Retinal pigment epithelial cell (primary cell): Measurements from ENCODE around the gene APBA2.

Experiments used
- DNase-seq: peaks from one replicate; pipeline ENCODE4 v3.0.0-alpha.2; 2010; ENCODE audit warnings: low read depth
- H3K4me3 ChIP-seq: 2 replicates; pipeline ENCODE4 v1.5.1; 2011; ENCODE audit warnings: mild to moderate bottlenecking, low read length, control low read depth, moderate library complexity
- TF ChIP-seq, protein P1 (sequence below): conservative IDR thresholded peaks from 2 replicates; pipeline ENCODE4 v1.5.1; 2011; ENCODE audit warnings: low read depth, low read length, control low read depth, inconsistent platforms

The APBA2 gene

DNA sequence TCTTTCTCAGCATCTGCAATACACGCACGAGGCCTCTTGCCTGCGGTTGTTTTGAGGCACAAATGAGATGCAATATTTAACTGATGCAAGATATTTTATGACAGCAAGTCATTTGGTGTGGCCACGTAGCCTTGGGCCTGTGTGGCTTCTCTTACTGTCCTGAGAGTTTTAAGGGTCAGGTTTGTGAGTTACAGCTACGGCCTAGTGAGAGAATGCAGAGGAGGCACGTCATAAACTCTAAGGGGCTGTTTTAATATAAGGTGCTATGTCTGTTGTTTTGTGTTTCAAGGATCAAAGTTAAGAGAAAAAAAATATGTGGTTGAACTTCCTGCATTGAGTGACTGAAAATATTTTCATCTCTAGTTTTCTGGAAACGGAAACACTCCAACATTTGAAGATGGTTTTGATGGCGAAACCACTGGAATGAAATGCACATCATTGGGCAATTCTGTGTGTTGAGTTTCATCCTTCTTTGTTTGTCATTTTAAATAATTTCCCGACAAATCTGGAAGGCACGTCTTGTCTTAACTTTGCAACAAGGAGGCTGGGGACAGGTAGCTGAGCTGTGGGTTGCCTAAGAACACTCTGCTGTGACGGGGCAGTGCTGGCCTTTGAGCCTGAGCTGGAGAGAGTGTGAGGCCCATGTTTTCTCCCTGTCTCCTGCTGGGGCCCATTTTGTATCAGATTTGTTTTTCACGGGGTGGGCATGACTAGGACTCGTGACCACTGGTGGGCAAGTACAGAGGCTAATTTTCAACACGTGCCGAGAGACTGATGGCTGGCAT is 5.1 kb downstream of the APBA2 start:
- TF ChIP-seq, protein P1, sequence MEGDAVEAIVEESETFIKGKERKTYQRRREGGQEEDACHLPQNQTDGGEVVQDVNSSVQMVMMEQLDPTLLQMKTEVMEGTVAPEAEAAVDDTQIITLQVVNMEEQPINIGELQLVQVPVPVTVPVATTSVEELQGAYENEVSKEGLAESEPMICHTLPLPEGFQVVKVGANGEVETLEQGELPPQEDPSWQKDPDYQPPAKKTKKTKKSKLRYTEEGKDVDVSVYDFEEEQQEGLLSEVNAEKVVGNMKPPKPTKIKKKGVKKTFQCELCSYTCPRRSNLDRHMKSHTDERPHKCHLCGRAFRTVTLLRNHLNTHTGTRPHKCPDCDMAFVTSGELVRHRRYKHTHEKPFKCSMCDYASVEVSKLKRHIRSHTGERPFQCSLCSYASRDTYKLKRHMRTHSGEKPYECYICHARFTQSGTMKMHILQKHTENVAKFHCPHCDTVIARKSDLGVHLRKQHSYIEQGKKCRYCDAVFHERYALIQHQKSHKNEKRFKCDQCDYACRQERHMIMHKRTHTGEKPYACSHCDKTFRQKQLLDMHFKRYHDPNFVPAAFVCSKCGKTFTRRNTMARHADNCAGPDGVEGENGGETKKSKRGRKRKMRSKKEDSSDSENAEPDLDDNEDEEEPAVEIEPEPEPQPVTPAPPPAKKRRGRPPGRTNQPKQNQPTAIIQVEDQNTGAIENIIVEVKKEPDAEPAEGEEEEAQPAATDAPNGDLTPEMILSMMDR: no peak
- no peak for DNase-seq
- H3K4me3 ChIP-seq: no peak overlapping the region

DNA sequence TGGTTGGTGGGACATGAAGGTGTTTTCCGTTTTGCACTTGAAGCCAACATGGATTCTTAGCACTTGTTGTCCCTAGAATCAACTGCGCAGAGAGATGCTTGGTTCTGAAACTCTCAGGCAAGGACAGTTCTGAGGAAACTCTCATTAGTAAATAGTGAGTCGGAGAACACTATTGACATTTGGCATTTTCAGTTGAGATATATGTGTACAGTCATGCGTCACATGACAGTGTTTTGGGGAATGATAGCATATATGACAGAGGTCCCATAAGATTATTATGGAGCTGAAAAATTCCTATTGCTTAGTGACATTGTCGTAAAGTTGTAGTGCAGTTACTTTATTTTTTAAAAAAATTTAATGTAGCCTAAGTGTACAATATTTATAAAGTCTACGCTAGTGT is 5.8 kb downstream of the APBA2 start:
- no peak for DNase-seq
- H3K4me3 ChIP-seq: no peak overlapping the region
- TF ChIP-seq, protein P1: no peak

DNA sequence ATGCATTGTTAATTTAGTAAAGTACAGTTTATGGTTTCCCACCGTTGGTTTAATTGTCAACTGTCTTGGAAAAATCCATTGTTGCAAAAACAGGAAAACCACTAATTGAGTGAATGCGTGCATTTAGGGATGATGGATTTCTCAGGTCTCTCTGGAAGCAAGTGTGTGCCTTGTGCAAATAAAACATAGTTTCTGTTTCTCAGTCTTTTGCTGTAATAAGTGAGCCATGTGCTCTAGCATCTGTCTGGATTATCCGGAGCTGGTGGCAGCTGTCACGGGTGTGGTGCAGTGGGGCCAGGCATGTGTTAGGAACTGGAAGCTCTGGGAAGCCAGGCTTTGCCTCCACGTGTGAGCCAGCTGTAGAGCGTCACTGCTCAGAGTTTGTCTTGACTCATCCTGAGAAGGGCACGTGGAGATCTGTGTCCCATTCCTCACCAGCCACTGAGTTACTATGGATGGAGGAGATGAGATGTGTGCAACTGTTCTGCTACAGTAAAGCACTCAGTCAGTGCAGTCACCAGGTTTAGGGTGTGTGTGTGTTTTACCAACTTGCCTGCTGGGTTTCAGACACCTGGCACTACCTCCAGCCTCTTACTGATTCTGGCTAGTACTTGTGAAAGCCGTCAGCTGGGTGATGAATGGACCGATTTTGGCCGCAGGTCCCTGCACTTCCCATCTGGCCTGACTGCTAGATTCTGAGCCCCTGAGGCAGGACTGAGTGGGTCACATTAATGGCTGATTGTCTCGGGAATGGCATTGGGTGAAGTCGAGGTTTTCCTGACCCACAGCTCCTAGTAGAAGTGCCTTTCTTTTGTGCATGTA is 7.2 kb downstream of the APBA2 start:
- no peak overlapping the region for H3K4me3 ChIP-seq
- TF ChIP-seq, protein P1: no peak
- DNase-seq: no peak

DNA sequence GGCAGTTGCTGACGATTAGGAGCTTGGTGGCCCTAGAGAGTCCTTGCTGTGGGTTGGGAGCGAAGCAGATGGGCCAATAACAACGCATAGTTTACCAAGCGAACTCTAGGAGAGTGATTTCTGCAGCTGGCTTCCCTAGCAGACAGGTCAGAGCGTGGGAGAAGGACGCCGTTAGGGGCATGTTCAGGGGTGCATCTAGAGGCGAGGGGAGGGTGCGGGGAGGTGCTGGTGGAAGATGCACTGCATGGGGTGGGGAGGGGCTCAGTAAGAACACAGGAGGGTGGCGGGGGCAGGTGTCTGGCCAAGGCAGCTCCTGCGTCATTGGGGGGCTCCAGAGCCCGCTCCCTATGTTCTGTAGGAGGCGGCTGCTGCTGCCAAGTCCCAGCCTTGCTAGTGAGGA is 8.9 kb downstream of the APBA2 start:
- TF ChIP-seq, protein P1: no peak
- no peak overlapping the region for H3K4me3 ChIP-seq
- no peak for DNase-seq

DNA sequence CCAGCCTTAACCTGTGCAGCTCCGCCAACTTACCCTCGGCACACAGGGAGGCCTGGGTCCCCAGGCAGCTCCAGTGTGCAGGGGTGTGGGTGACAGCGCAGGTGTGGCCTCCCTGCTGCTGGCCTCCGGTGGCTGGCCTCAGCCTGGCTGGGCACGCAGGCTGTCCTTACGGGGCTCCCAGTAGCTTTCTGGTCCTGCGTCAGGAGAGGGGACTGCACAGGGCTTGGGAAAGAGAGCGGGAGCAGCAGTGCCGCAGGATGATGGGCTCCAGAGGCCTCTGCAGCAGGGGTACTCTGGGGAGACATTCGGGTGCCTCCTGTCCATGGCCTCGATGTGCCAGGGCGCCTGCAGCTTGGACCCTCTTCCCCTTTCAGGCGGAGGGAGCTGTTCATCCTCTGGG is 9.4 kb downstream of the APBA2 start:
- no peak for DNase-seq
- no peak overlapping the region for H3K4me3 ChIP-seq
- TF ChIP-seq, protein P1: no peak

DNA sequence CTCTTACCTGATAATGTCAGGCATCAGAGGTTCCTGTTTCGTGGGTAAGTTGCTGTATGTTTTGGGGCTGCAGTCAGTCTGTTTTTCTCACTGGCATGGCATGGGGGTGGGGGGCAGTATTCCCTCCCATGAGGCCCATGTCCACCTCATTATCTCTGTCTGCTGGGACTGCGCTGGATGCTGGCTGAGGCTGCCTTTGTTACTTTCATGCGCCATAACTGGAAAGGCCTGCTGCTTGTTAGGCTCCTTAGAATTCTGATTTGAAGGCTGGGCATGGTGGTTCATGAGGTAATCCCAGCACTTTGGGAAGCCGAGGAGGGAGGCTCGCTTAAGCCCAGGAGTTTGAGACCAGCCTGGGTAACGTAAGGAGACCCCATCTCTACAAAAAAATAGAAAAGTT is 9.8 kb downstream of the APBA2 start:
- TF ChIP-seq, protein P1: no peak
- DNase-seq: no peak
- no peak overlapping the region for H3K4me3 ChIP-seq
